Stimulated activated naive B cell treated with anti-CD40 and anti-IgM and Interleukin-4, amounts not matched to agents 10 μg/mL and 1 μg/mL and 100 μg/mL, for 72 hours (primary cell): ENCODE data around the gene YTHDC1.
A peak's percentile ranks its signal among the peaks of the same experiment; 100 is the strongest.

Source experiments
- ATAC-seq, 2 donors: fragments of 150-1000 bp; cut with Tn5 transposase; replicated peaks; 2 replicates each; pipeline ENCODE4 v1.10.0; 2021; ENCODE audit warnings: moderate library complexity in 1 of 2
- DNase-seq: peaks from one replicate; pipeline ENCODE4 v3.0.0; 2021
- H3K27ac Mint-ChIP-seq: one replicate; pipeline ENCODE4 v1.8.0; 2022; ENCODE audit warnings: mild to moderate bottlenecking, mixed read lengths
- H3K27me3 Mint-ChIP-seq, 2 donors: one replicate each; pipeline ENCODE4 v1.8.0; 2022; ENCODE audit warnings: mixed read lengths in 2 of 2
- H3K36me3 Mint-ChIP-seq, 2 donors: one replicate each; pipeline ENCODE4 v1.8.0; 2022; ENCODE audit warnings: mixed read lengths in 2 of 2, mild to moderate bottlenecking in 1 of 2
- H3K4me1 Mint-ChIP-seq, 2 donors: one replicate each; pipeline ENCODE4 v1.8.0; 2022; ENCODE audit warnings: mixed read lengths in 2 of 2, mild to moderate bottlenecking in 1 of 2
- H3K4me3 Mint-ChIP-seq, 2 donors: one replicate each; pipeline ENCODE4 v1.8.0; 2022; ENCODE audit warnings: mild to moderate bottlenecking in 2 of 2, mixed read lengths in 2 of 2, moderate library complexity in 1 of 2
- H3K9me3 Mint-ChIP-seq, 2 donors: one replicate each; pipeline ENCODE4 v1.8.0; 2022; ENCODE audit warnings: mixed read lengths in 2 of 2, mild to moderate bottlenecking in 1 of 2

Gene YTHDC1

DNA sequence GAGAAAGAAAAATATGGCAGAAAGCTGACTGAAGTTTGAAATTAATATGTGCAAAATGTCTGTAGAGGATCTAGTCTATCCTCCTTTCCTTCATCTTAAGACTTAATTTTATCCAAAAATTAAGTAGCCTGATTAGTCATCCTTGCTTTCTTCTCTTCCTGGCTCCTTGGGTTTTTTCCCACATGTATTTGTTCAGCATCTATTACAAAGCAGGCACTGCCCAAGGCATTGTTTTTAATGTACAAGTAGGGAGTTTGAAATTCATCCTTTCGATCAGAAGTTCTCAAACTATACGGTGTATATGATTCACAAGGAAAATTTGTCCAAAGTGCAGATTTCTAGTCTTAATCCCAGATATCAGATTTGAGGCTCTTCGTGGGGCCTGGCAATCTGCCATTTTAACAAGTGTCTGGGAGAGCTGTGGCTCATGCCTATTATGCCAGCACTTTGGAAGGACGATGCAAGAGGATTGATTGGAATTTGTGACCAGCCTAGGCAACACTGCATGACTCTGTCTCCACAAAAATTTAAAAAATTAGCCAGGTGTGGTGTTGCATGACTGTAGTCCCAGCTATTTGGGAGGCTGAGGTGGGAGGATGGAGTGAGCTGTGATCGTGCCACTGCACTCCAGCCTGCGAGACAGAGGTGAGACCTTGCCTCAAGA, 19.4 kb upstream of the YTHDC1 start:
- no peak overlapping the region for H3K4me3 Mint-ChIP-seq

DNA sequence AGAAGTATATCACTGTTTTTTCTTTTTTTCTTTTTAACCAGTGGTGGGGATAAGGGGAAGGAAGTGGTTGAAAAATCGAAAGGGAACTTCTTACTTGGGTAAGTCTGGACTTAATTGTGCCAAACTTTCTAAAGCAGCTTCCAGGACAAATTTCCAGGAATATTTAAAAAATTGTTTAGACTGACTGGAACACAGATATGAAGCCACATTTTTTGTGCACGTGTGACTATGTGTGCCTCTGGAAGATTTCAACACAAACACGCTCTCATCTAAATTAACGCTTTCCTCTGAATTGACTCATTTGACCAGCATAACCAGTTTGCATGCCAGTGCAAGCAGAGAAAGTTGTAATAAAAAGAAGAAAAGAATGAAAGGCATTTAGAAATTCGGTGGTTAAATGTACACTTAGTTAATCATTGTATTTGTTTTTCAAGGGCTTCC, 18.8 kb upstream of the YTHDC1 start:
- H3K36me3 Mint-ChIP-seq: no peaks in the 10 kb centered on the region
- H3K9me3 Mint-ChIP-seq: peaks cover 0 to 3% of the 10 kb centered on the region in 2 donors
- H3K4me3 Mint-ChIP-seq: no peak overlapping the region
- peaks cover 16 to 18% of the 10 kb centered on the region in 2 donors for H3K27me3 Mint-ChIP-seq
- no peak overlapping the region for H3K27ac Mint-ChIP-seq
- no peak for DNase-seq
- no peak for ATAC-seq
- peaks cover 4 to 6% of the 10 kb centered on the region in 2 donors for H3K4me1 Mint-ChIP-seq

More for the DNA sequence above, 19.4 kb upstream of the YTHDC1 start:
- ATAC-seq: no peak
- Mint-ChIP-seq H3K9me3 (no peaks in the 10 kb centered on the region), H3K4me1 (peaks cover 4 to 6% of the 10 kb centered on the region in 2 donors), H3K27me3 (peaks cover 10 to 18% of the 10 kb centered on the region in 2 donors), H3K27ac (no peak overlapping the region), H3K36me3 (no peaks in the 10 kb centered on the region)
- no peak for DNase-seq

DNA sequence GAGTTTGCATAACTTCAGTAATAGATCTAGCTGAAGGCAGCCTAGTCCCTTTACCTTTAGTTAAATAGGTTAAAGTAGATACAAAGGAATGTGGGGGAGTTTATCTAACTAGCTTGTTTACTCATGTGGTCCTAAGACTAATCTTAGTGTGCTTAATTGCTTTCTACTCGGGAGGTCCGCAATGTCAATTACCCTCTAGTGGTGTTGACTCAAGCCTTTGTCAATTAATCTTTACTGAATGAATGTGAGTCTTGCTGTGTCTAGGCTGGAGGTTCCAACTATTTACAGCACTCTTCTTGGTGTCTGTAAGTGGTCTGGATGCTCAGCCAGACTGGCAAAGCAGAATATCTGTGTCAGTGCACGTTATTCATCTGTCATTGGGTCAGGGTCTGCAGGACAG, 17.9 kb upstream of the YTHDC1 start:
- no peak for DNase-seq
- peaks cover 16 to 18% of the 10 kb centered on the region in 2 donors for H3K27me3 Mint-ChIP-seq
- H3K27ac Mint-ChIP-seq: no peak overlapping the region
- H3K36me3 Mint-ChIP-seq: no peaks in the 10 kb centered on the region
- peaks cover 0 to 3% of the 10 kb centered on the region in 2 donors for H3K4me1 Mint-ChIP-seq
- peaks cover 0 to 3% of the 10 kb centered on the region in 2 donors for H3K9me3 Mint-ChIP-seq
- no peak for ATAC-seq
- H3K4me3 Mint-ChIP-seq: no peak overlapping the region

DNA sequence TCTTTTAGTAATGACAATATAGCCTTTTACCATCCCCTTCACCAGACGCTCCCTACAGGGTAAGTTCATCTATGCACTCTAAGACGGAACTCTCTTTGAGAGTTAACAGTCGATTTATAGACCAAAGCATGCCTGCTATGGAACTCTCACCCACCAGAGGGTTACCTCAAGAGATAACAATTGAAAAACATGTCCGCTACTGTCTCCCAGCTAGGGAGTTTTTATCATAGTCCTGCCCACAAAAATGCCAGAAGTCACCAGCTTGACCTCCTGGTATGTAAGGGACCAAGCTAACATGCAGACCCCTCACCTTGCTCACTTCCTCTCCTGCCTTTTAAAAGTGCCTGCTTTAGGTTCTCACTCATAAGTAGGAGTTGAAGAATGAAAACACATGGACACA, 16.7 kb upstream of the YTHDC1 start:
- Mint-ChIP-seq H3K9me3 (peaks cover 0 to 3% of the 10 kb centered on the region in 2 donors), H3K36me3 (no peaks in the 10 kb centered on the region), H3K4me3 (no peak overlapping the region), H3K27ac (no peak overlapping the region), H3K27me3 (peaks cover 16 to 18% of the 10 kb centered on the region in 2 donors), H3K4me1 (peaks cover 0 to 3% of the 10 kb centered on the region in 2 donors)
- ATAC-seq (no peak), DNase-seq (no peak)

DNA sequence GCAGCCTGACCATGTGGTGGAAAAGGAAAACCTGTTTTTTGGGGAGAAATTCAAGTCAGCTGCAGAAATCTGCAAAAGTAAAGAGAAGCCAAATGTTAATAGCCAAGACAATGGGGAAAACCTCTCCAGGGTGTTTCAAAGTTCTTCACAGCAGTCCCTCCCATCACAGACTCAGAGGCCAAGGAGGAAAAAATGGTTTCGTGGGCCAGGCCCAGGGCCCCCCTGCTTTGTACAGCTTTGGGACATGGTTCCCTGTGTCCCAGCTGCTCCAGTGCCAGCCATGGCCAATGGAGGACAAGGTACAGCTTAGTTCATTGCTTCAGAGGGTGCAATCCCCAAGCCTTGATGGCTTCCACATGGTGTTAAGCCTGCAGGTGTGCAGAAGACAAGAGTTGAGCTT, 15.2 kb upstream of the YTHDC1 start:
- Mint-ChIP-seq H3K4me3 (no peak overlapping the region), H3K9me3 (peaks cover 0 to 3% of the 10 kb centered on the region in 2 donors), H3K4me1 (peaks cover 0 to 3% of the 10 kb centered on the region in 2 donors), H3K27ac (no peak overlapping the region), H3K36me3 (no peaks in the 10 kb centered on the region), H3K27me3 (peaks cover 16 to 18% of the 10 kb centered on the region in 2 donors)
- ATAC-seq (no peak), DNase-seq (no peak)

DNA sequence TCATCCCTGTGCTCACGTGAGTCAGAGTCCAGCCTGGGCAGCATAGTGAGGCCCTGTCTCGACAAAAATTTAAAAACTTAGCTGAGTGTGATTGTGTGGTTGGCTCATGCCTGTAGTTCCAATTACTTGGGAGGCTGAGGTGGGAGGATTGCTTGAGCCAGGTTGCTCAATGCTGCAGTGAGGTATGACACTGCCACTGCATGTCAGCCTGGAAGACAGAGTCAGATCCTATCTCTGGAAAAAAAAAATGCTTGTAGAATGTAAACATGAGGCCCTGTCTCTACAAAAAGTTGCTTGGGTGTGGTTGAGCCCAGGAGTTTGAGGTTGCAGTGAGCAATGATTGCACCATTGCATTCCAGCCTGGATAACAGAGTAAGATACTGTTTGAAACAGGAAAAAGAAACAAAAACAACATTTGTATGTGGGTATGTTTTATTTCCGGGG, 11.3 kb upstream of the YTHDC1 start:
- no peak for DNase-seq
- Mint-ChIP-seq H3K36me3 (no peaks in the 10 kb centered on the region), H3K27ac (no peak overlapping the region)

DNA sequence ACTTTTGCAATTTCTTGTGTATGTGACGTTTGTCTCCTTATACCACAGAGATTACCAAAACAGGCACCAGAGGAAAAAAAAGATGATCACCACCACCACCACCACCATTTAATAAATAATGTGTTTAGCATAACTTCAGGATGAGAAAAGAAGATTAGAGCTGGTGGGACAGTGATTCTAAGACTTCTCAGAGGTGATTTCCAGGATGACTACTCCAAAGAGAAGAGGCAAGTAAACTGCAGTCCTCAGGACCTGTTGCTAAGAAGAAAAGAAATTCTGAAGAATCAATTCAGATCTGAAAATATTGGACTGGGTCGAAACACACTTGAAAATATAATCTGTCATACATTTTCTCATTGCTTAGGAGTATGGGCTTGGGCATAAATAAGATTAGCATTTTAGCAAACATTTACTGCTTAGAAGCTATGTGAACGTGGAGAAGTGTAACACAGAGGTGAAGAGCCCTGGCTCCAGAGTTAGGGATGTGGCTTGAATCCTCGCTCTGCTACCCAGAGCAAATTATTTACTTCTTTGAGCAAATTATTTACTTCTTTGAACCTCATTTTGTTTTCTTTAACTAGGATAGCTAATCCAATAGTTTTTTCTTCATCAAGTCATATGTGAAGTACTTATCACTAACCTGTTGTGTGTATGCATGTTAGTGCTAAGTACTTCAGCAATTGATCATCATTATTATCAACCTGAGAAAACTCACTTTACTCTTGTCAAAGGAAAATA, 10.5 kb upstream of the YTHDC1 start:
- ATAC-seq (no peak), DNase-seq (no peak)
- Mint-ChIP-seq H3K4me1 (no peaks in the 10 kb centered on the region), H3K36me3 (no peaks in the 10 kb centered on the region), H3K27me3 (peaks cover 6 to 18% of the 10 kb centered on the region in 2 donors), H3K27ac (no peak overlapping the region), H3K9me3 (peaks cover 0 to 5% of the 10 kb centered on the region in 2 donors), H3K4me3 (no peak overlapping the region)

More for the DNA sequence above, 11.3 kb upstream of the YTHDC1 start:
- H3K4me1 Mint-ChIP-seq: no peaks in the 10 kb centered on the region
- peaks cover 11 to 18% of the 10 kb centered on the region in 2 donors for H3K27me3 Mint-ChIP-seq
- no peak overlapping the region for H3K4me3 Mint-ChIP-seq
- peaks cover 0 to 5% of the 10 kb centered on the region in 2 donors for H3K9me3 Mint-ChIP-seq
- no peak for ATAC-seq

DNA sequence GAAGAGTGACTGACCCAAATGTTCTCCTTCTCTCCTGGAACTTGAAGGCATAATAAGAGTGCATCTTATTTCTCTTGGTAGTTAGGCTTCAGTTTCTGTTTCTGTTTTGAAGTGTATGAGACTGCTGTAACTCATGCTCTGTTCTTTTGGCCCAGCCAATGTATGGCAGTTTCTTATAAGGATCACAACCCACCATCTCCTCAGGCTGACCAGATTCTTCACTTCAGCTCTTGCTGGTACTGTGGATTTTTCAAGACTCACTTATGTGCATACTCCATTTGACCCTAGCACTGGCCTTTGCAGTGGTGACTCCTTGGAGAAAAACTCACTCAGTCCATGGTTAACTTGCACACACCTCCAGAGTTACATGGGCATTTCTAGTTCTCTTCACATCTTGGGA, 9.6 kb upstream of the YTHDC1 start:
- no peak overlapping the region for H3K4me3 Mint-ChIP-seq
- H3K27me3 Mint-ChIP-seq: peaks cover 0 to 14% of the 10 kb centered on the region in 2 donors
- DNase-seq (no peak), ATAC-seq (peak in 1 of 2 donors; percentile 38)
- H3K9me3 Mint-ChIP-seq: peaks cover 0 to 5% of the 10 kb centered on the region in 2 donors
- H3K36me3 Mint-ChIP-seq: no peaks in the 10 kb centered on the region
- H3K4me1 Mint-ChIP-seq: no peaks in the 10 kb centered on the region
- H3K27ac Mint-ChIP-seq: no peak overlapping the region

DNA sequence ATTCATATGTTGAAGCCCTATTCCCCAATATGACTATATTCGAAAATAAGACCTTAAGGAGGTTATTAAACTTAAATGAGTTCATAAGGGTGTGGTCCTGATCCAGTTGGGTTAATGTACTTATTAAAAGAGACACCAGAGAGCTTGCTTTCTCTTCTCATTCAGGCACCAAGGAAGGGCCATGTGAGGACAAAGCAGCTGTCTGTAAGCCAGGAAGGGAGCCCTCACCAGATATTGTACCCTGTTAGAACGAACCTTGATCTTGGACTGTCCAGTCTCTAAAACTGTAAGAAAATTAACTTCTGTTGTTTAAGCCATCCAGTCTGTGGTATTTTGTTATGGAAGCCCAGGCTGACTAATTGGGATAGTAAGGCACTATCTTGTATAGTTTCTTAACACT, 9.1 kb upstream of the YTHDC1 start:
- no peaks in the 10 kb centered on the region for H3K36me3 Mint-ChIP-seq
- H3K27ac Mint-ChIP-seq: no peak overlapping the region

DNA sequence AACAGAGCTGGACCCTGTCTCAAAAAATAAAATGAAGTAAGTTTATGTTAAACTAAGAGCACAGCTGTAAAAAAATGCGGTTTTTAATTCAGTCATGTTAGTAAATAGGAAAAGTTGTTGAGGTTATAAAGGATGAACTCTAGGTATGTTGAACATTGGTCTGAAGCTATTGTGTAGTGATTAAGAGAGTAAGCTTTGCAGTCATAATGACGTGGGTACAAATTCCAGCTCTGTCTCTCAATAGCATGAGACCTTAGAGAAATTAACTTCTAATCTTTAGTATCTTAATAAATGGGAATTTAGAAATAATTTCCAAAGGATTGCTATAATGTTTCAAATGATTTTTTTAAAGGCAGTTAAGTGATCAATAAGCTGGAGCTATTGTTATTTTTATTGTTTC, 2.9 kb upstream of the YTHDC1 start:
- Mint-ChIP-seq H3K4me1 (peaks cover 4 to 12% of the 10 kb centered on the region in 2 donors), H3K9me3 (no peaks in the 10 kb centered on the region), H3K36me3 (peaks cover 7 to 8% of the 10 kb centered on the region in 2 donors), H3K27ac (no peak overlapping the region), H3K4me3 (no peak overlapping the region), H3K27me3 (peaks cover 0 to 6% of the 10 kb centered on the region in 2 donors)
- DNase-seq (no peak), ATAC-seq (no peak)

More for the DNA sequence above, 9.1 kb upstream of the YTHDC1 start:
- H3K27me3 Mint-ChIP-seq: peaks cover 0 to 9% of the 10 kb centered on the region in 2 donors
- no peak for ATAC-seq
- no peak overlapping the region for H3K4me3 Mint-ChIP-seq
- DNase-seq: no peak
- no peaks in the 10 kb centered on the region for H3K4me1 Mint-ChIP-seq
- H3K9me3 Mint-ChIP-seq: peaks cover 0 to 2% of the 10 kb centered on the region in 2 donors

DNA sequence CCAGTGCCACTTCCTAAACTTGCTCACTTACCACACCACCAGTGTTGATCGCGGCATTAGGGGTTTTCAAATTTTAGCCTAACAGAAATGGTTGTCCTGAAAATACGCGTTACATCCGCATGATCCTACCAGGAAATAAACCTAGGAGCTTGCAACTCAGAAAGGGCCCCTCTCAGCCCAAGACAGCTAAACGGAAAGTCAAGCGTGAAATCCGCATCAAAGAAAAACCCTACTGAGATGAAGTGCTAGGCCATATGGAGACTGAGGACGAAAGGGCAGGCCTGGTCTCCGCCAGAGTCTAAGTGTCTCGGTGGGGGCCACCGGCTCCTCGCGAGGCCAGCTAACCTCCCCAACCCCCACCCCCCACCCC, 626 bp downstream of the YTHDC1 start:
- DNase-seq (peak; percentile 6), ATAC-seq (peak; percentile 19 to 24)
- Mint-ChIP-seq H3K27me3 (peaks cover 0 to 6% of the 10 kb centered on the region in 2 donors), H3K27ac (peak overlapping the region; percentile 98), H3K9me3 (no peaks in the 10 kb centered on the region), H3K36me3 (peaks cover 13 to 14% of the 10 kb centered on the region in 2 donors), H3K4me1 (peaks cover 9 to 37% of the 10 kb centered on the region in 2 donors), H3K4me3 (peak overlapping the region; percentile 94 to 100)

DNA sequence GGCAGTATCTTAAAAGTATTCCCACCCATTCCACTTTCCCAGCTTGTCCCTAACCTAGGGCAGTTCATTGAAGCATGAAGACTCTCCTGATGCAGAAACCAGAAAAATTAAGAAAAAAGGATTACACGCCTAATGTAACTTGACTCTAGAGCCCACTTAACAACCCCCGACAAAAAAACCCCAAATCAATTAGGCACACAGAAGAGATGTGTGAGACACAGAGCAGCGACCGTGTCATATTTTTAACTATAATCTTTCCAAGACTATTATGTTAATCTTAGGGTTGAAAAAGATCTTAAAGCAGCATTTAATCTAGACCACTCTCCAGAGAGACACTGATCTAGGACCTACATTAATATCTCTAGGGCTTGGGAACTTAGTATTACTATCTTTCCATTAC, 1.3 kb downstream of the YTHDC1 start:
- DNase-seq (no peak), ATAC-seq (no peak)
- peaks cover 0 to 1% of the 10 kb centered on the region in 2 donors for H3K27me3 Mint-ChIP-seq
- H3K36me3 Mint-ChIP-seq: peaks cover 14 to 17% of the 10 kb centered on the region in 2 donors
- H3K27ac Mint-ChIP-seq: peak overlapping the region; percentile 98
- peaks cover 11 to 41% of the 10 kb centered on the region in 2 donors for H3K4me1 Mint-ChIP-seq
- no peaks in the 10 kb centered on the region for H3K9me3 Mint-ChIP-seq
- H3K4me3 Mint-ChIP-seq: peak overlapping the region; percentile 94 to 100

DNA sequence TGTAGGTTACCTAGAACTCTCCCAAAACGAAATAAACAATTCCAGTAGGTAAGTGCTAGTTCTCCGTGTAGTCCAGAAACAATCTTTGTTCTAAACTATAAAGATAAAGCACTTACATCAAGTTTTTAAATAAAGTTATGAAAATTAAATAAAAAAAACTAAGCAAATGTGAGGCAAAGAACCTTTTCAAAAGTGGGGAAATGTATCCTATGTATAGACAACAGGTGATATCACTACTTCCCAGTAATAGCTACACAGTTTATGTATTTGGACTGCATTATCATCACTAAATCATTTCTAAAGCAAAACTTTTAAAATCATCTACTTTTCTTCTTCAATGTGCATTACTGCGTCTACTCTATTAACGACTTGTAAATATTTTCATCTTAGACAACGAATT, 2.0 kb downstream of the YTHDC1 start:
- peaks cover 14 to 17% of the 10 kb centered on the region in 2 donors for H3K36me3 Mint-ChIP-seq

DNA sequence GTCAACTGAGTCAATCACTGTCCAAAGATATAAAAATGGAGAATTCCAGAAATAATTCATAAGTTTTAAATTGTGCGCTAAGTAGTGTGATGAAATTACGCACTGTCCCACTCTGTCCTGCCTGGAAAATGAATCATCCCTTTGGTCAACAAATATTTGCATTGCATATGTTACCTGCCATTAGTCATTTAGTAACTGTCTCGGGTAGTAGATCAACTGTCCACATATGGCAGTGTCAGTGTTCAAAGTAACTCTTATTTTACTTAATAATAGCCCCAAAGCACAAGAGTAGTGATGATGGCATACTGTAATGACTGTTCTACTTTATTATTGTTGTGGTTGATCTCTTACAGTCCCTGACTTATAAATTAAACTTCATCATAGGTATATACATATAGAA, 3.4 kb downstream of the YTHDC1 start:
- no peaks in the 10 kb centered on the region for H3K9me3 Mint-ChIP-seq
- peaks cover 19 to 20% of the 10 kb centered on the region in 2 donors for H3K36me3 Mint-ChIP-seq
- no peaks in the 10 kb centered on the region for H3K27me3 Mint-ChIP-seq
- peaks cover 16 to 50% of the 10 kb centered on the region in 2 donors for H3K4me1 Mint-ChIP-seq
- no peak for ATAC-seq
- no peak overlapping the region for H3K4me3 Mint-ChIP-seq
- no peak overlapping the region for H3K27ac Mint-ChIP-seq
- no peak for DNase-seq

More for the DNA sequence above, 2.0 kb downstream of the YTHDC1 start:
- H3K4me1 Mint-ChIP-seq: peaks cover 11 to 41% of the 10 kb centered on the region in 2 donors
- peak overlapping the region; percentile 94 to 100 for H3K4me3 Mint-ChIP-seq
- no peak for DNase-seq
- no peaks in the 10 kb centered on the region for H3K27me3 Mint-ChIP-seq
- peak overlapping the region; percentile 98 for H3K27ac Mint-ChIP-seq
- H3K9me3 Mint-ChIP-seq: no peaks in the 10 kb centered on the region
- no peak for ATAC-seq
